NCI-H146 treated with DMSO at 0.1 percent for 48 hours (cell line): ENCODE results near the gene LEKR1.

Source experiments
- DNase-seq: peaks from one replicate; lab custom pipeline; 2025; ENCODE audit not compliant: unreplicated experiment; lab: John Stamatoyannopoulos, UW

The LEKR1 gene

GRCh38 chr3:157051591-157051990, 225.4 kb downstream of the LEKR1 start:
- no peak for DNase-seq

GRCh38 chr3:157056035-157056434, 229.9 kb downstream of the LEKR1 start:
- no peak for DNase-seq

GRCh38 chr3:157058392-157059071, 232.4 kb downstream of the LEKR1 start:
- peak; percentile 14 for DNase-seq

- DNase-seq: no peak
Observed at GRCh38 chr3:157059181-157059580, 233.0 kb downstream of the LEKR1 start.

- DNase-seq: no peak
Observed at GRCh38 chr3:157059661-157060060, 233.5 kb downstream of the LEKR1 start.

DNA sequence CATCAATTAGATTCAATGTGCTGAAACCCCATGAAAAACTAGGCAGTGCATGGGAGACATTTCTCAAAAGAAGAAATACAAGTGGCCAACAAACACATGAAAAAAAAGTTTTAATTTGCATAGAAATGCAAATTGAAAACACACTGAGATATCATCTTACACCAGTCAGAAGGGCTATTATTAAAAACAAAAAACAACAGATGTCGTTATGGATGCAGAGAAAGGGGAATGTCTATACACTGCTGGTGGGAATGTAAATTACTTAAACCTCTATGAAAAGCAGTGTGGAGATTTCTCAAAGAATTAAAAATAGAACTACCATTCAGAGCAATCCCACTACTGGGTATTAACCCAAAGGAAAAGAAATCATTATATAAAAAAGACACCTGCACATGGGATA, 235.1 kb downstream of the LEKR1 start:
- no peak for DNase-seq

- no peak for DNase-seq
Observed at GRCh38 chr3:157063469-157063868, 237.3 kb downstream of the LEKR1 start.

- DNase-seq: no peak
Observed at GRCh38 chr3:157063926-157064325, 237.8 kb downstream of the LEKR1 start.

- no peak for DNase-seq
Observed at GRCh38 chr3:157064402-157064801, 238.2 kb downstream of the LEKR1 start.

- peak; percentile 58 for DNase-seq
Observed at GRCh38 chr3:157065201-157065600, 239.0 kb downstream of the LEKR1 start.

- no peak for DNase-seq
Observed at GRCh38 chr3:157066335-157067098, 240.4 kb downstream of the LEKR1 start.

GRCh38 chr3:157067114-157067513, 241.0 kb downstream of the LEKR1 start:
- no peak for DNase-seq

DNA sequence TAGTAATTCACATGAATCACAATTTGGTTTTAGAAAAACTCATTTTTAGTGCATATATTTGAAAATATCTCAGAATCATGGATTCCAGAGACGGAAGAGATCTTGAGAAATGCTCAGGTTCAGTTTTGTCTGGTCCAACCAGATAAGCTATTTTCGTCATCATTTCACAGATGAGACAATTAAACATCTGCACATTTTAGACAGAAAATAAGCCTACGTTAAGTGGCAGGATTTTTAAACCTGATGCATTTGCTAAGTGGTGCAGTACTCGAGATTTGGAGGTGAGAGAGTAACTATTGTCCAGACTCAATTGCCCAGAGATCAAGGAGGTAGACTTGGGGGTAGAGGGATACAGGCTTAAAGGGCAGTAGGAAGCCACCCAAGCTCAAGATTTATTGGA, 243.3 kb downstream of the LEKR1 start:
- no peak for DNase-seq

DNA sequence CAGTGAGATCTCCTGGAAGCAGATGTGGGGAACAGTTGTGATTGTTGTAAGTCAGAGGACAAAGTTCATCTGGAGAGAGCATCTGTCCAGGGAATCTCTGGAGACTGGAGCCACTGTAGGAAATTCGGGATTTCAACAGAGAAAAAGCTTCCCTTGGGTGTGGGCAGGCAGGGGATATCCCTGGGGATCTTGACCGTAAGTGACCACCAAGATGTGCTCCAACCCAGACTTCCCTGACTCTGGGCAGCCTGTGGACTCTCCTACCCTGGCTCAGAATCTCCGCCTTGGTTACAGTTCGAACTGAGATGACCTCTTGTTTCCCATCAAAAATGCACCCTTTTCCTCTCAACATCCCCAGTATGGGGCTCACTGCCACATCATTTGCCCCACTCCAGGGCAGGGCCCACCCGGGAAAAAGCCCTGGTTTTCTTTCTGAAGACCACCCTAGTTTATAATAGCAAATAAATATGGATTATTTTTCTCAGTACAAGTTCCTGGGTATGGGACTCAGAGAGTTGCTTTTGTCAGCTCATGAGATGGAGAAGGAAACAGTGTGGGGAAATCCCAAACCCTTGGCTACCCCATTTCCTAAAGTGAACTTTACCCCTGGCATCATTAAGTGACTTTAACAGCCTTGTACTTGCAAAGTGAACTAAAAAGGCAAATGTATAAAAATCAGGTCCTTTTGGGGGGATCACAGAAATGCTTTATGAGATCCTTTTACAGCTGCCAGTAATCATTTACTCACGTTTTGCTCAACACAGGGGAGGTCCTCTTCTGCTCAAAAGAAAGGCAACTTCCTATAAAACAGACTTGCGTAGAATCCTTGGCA, 243.9 kb downstream of the LEKR1 start:
- no peak for DNase-seq

DNA sequence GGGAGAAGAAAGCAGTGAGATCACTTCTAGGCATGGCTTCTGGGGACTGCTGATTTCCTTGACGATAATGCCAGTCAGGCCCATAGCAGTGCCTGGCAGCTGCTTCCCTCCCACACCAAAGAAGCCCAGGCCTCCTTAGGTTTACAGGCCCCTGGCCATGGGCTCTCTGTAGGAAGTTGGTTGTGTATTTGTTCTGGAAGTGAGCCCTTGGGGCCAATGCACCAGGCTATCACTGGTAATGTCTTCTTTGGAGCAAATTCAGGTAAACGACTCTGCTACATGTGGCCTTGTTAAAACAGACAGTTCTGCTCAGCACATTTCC, 244.5 kb downstream of the LEKR1 start:
- DNase-seq: no peak

DNA sequence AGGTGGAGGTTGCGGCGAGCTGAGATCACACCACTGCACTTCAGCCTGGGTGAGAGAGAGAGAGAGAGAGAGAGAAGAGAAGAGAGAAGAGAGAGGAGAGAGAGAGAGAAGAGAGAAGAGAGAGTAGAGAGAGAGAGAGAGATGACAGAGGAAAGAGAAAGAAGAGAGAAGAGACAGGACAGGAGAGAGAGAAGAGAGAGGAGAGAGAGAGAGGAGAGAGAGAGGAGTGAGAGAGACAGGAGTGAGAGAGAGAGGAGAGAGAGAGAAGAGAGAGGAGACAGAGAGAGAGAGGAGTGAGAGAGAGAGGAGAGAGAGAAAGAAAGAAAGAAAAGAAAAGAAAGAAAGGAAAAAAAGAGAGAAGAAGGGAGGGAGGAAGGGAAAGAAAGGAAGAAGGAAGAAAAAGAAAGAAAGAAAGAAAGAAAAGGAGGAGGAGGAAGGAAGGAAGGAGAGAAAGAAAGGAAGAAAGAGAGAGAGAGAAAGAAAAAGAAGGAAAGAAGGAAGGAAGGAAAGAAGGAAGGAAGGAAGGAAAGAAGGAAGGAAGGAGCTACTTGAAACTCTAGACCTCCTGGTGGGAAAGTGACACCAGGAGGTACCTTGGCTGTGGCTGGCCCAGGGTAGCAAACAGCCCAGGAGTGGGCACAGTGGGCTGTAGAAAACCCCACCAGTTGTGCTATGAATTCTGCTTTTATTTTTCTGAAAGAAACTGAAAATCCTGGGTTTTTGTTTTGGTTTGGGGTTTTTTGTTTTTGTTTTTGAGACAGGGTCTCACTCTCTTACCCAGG, 245.8 kb downstream of the LEKR1 start:
- DNase-seq: no peak

- no peak for DNase-seq
Observed at GRCh38 chr3:157073810-157074209, 247.7 kb downstream of the LEKR1 start.

DNA sequence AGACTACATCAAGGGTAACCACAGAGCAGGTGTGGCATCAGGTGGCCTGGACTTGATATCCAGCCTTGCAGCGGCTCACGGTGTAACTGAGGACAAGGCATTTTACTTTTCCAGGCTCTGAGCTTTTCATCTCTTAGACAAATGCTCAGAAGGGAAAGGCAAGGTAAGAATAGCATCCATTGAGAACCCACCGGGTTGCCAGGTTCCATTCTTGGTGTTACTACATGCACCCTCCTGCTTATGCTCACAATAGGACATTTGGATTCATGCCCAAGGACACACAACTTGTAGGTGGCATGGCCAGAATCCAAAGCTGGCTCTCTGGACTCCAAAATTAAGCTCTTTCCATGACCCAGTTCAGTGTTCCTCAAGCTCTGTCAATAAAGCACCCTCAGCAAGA, 248.3 kb downstream of the LEKR1 start:
- no peak for DNase-seq

GRCh38 chr3:157074981-157075380, 248.8 kb downstream of the LEKR1 start:
- DNase-seq: no peak

DNA sequence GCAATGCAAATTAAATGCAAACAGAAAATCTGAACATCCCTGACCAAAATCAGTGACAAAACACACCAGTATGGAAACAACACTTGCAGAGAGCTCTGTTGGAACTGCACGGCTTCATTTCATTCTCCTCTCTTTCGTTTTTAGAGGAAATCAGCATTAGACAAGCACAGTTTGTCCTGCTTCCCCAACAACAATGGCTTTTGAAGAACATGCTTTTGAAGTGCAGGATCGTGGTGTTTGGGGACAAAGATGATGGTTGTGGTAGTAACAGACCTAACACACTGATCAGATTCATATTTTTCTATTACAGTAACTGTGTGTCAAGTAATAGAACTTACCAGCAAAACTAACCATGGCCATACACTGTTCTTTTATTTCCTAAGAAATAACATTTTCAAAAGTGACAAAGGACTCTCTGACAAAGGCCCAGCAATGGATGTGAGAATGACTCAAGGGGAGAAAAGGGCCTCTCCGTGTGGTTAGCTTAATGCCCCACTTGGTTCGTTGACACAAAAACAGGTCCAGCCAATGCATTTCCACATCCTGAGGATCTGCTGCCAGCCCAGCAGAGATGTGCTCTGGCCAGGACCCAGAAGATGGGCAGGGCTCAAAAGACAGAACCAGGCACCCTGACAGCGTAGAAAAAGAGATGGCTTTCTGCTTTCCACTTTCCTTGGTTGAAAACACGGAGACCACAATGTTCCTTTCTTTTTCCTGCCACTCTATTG, 249.7 kb downstream of the LEKR1 start:
- DNase-seq: no peak
